Measurements from ENCODE around the gene GLYR1. TPM values are rescaled to one million over a fixed set of nuclear protein-coding genes. Genes with fewer than 3 reads are reported as not detected.

Gene GLYR1
- total RNA-seq, 2 donors from 2014 or later, result 99.3 to 108 TPM

- H3K27ac Mint-ChIP-seq, result no peak overlapping the region
Measured at GRCh38 chr16:4891886-4892216, 44.8 kb upstream of the GLYR1 start.

GRCh38 chr16:4891097-4891885 lies 44.2 kb upstream of the GLYR1 start:
- H3K27ac Mint-ChIP-seq, result no peak overlapping the region
- no peaks in the 10 kb centered on the region for H3K9me3 Mint-ChIP-seq
- H3K9ac ChIP-seq (ENCODE audit: extremely low read depth, low read length, poor library complexity, severe bottlenecking), result no peak overlapping the region
- H3K27me3 Mint-ChIP-seq (ENCODE audit: insufficient read depth), result no peaks in the 10 kb centered on the region
- DNase-seq, result no peak
- H3K4me1 ChIP-seq (ENCODE audit: control insufficient read depth, insufficient read depth, low read length), result no peaks in the 10 kb centered on the region
- H3K9me3 ChIP-seq (ENCODE audit: control insufficient read depth, low read length), result no peaks in the 10 kb centered on the region
- TF ChIP-seq CTCF (conservative IDR thresholded peaks at IDR 0.05), result no peak
- H3K4me3 ChIP-seq (ENCODE audit: low read length), result no peak overlapping the region
- H3K36me3 Mint-ChIP-seq (ENCODE audit: low read depth), result peaks cover 62% of the 10 kb centered on the region
- H3K4me1 Mint-ChIP-seq, result no peaks in the 10 kb centered on the region
- peaks cover 23% of the 10 kb centered on the region for H3K36me3 ChIP-seq (ENCODE audit: control insufficient read depth, insufficient read depth, low read length)
- no peak overlapping the region for H3K4me3 Mint-ChIP-seq
- no peaks in the 10 kb centered on the region for H3K27me3 ChIP-seq (ENCODE audit: control insufficient read depth, insufficient read depth, low read length, poor library complexity, severe bottlenecking)
- H3K27ac ChIP-seq (ENCODE audit: low read depth, low read length), result no peak overlapping the region
- 93 to 97% methylated on average over 13 to 16 of the region's 16 CpGs for WGBS, 2 experiments (ENCODE audit: insufficient coverage in 1 of 2, insufficient read length in 1 of 2)

More at GRCh38 chr16:4891886-4892216, 44.8 kb upstream of the GLYR1 start:
- Mint-ChIP-seq H3K36me3 (ENCODE audit: low read depth) (peaks cover 62% of the 10 kb centered on the region), H3K9me3 (no peaks in the 10 kb centered on the region), H3K4me1 (no peaks in the 10 kb centered on the region), H3K27me3 (ENCODE audit: insufficient read depth) (no peaks in the 10 kb centered on the region), H3K4me3 (no peak overlapping the region)
- Histone ChIP-seq H3K9me3 (ENCODE audit: control insufficient read depth, low read length) (no peaks in the 10 kb centered on the region), H3K36me3 (ENCODE audit: control insufficient read depth, insufficient read depth, low read length) (peaks cover 21% of the 10 kb centered on the region), H3K27ac (ENCODE audit: low read depth, low read length) (no peak overlapping the region), H3K9ac (ENCODE audit: extremely low read depth, low read length, poor library complexity, severe bottlenecking) (no peak overlapping the region), H3K27me3 (ENCODE audit: control insufficient read depth, insufficient read depth, low read length, poor library complexity, severe bottlenecking) (no peaks in the 10 kb centered on the region), H3K4me1 (ENCODE audit: control insufficient read depth, insufficient read depth, low read length) (no peaks in the 10 kb centered on the region), H3K4me3 (ENCODE audit: low read length) (no peak overlapping the region)
- 87 to 90% methylated on average over 11 to 12 of the region's 12 CpGs for WGBS, 2 experiments (ENCODE audit: insufficient coverage in 1 of 2, insufficient read length in 1 of 2)
- no peak for DNase-seq
- TF ChIP-seq CTCF (conservative IDR thresholded peaks at IDR 0.05), result no peak

GRCh38 chr16:4890686-4891085 lies 43.6 kb upstream of the GLYR1 start:
- Histone ChIP-seq H3K4me3 (ENCODE audit: low read length) (no peak overlapping the region), H3K4me1 (ENCODE audit: control insufficient read depth, insufficient read depth, low read length) (no peaks in the 10 kb centered on the region), H3K9ac (ENCODE audit: extremely low read depth, low read length, poor library complexity, severe bottlenecking) (no peak overlapping the region), H3K36me3 (ENCODE audit: control insufficient read depth, insufficient read depth, low read length) (peaks cover 29% of the 10 kb centered on the region), H3K27me3 (ENCODE audit: control insufficient read depth, insufficient read depth, low read length, poor library complexity, severe bottlenecking) (no peaks in the 10 kb centered on the region), H3K9me3 (ENCODE audit: control insufficient read depth, low read length) (no peaks in the 10 kb centered on the region), H3K27ac (ENCODE audit: low read depth, low read length) (no peak overlapping the region)
- WGBS, 2 experiments (ENCODE audit: insufficient coverage in 1 of 2, insufficient read length in 1 of 2), result 63 to 96% methylated on average over 2 to 16 of the region's 16 CpGs
- Mint-ChIP-seq H3K27me3 (ENCODE audit: insufficient read depth) (no peaks in the 10 kb centered on the region), H3K27ac (no peak overlapping the region), H3K9me3 (no peaks in the 10 kb centered on the region), H3K36me3 (ENCODE audit: low read depth) (peaks cover 62% of the 10 kb centered on the region), H3K4me3 (no peak overlapping the region), H3K4me1 (no peaks in the 10 kb centered on the region)
- no peak for TF ChIP-seq CTCF (conservative IDR thresholded peaks at IDR 0.05)
- DNase-seq, result no peak

All from endodermal cell (in vitro differentiated cells).